ENCODE data around the gene YTHDC1. TPM values are rescaled to one million over a fixed set of nuclear protein-coding genes. Genes with fewer than 3 reads are reported as not detected.
A peak's percentile ranks its signal among the peaks of the same experiment; 100 is the strongest.

YTHDC1 gene
- total RNA-seq, 1 donor from 2014 or later: 110 TPM

GRCh38 chr4:68348577-68348976 lies 1.3 kb downstream of the YTHDC1 start:
- peaks cover 15% of the 10 kb centered on the region for H3K27me3 Mint-ChIP-seq (ENCODE audit: unreplicated experiment)
- DNase-seq (ENCODE audit: low spot score): no peak
- TF ChIP-seq CTCF (IDR thresholded peaks at IDR 0.05; ENCODE audit: unreplicated experiment): no peak
- H3K36me3 Mint-ChIP-seq (ENCODE audit: low read depth, unreplicated experiment): peaks cover 10% of the 10 kb centered on the region
- H3K4me3 Mint-ChIP-seq (ENCODE audit: unreplicated experiment): peak overlapping the region; percentile 99
- peaks cover 27% of the 10 kb centered on the region for H3K4me1 Mint-ChIP-seq (ENCODE audit: unreplicated experiment)
- no peaks in the 10 kb centered on the region for H3K9me3 Mint-ChIP-seq (ENCODE audit: unreplicated experiment)
- peak overlapping the region; percentile 100 for H3K27ac Mint-ChIP-seq (ENCODE audit: unreplicated experiment)

- TF ChIP-seq CTCF (IDR thresholded peaks at IDR 0.05; ENCODE audit: unreplicated experiment): no peak
- H3K4me1 Mint-ChIP-seq (ENCODE audit: unreplicated experiment): peaks cover 27% of the 10 kb centered on the region
- H3K4me3 Mint-ChIP-seq (ENCODE audit: unreplicated experiment): peak overlapping the region; percentile 99
- H3K9me3 Mint-ChIP-seq (ENCODE audit: unreplicated experiment): no peaks in the 10 kb centered on the region
- peak overlapping the region; percentile 100 for H3K27ac Mint-ChIP-seq (ENCODE audit: unreplicated experiment)
- peaks cover 15% of the 10 kb centered on the region for H3K27me3 Mint-ChIP-seq (ENCODE audit: unreplicated experiment)
- no peak for DNase-seq (ENCODE audit: low spot score)
- H3K36me3 Mint-ChIP-seq (ENCODE audit: low read depth, unreplicated experiment): peaks cover 10% of the 10 kb centered on the region
Measured at GRCh38 chr4:68347845-68348244, 2.0 kb downstream of the YTHDC1 start.

GRCh38 chr4:68346461-68346860 lies 3.4 kb downstream of the YTHDC1 start:
- Mint-ChIP-seq H3K9me3 (ENCODE audit: unreplicated experiment) (no peaks in the 10 kb centered on the region), H3K4me3 (ENCODE audit: unreplicated experiment) (peak overlapping the region; percentile 1), H3K4me1 (ENCODE audit: unreplicated experiment) (peaks cover 35% of the 10 kb centered on the region), H3K27ac (ENCODE audit: unreplicated experiment) (peak overlapping the region; percentile 15), H3K27me3 (ENCODE audit: unreplicated experiment) (peaks cover 15% of the 10 kb centered on the region), H3K36me3 (ENCODE audit: low read depth, unreplicated experiment) (peaks cover 10% of the 10 kb centered on the region)
- TF ChIP-seq CTCF (IDR thresholded peaks at IDR 0.05; ENCODE audit: unreplicated experiment): no peak
- no peak for DNase-seq (ENCODE audit: low spot score)

GRCh38 chr4:68344785-68345184 lies 5.1 kb downstream of the YTHDC1 start:
- peaks cover 9% of the 10 kb centered on the region for H3K27me3 Mint-ChIP-seq (ENCODE audit: unreplicated experiment)
- no peak for TF ChIP-seq CTCF (IDR thresholded peaks at IDR 0.05; ENCODE audit: unreplicated experiment)
- peaks cover 10% of the 10 kb centered on the region for H3K36me3 Mint-ChIP-seq (ENCODE audit: low read depth, unreplicated experiment)
- no peak overlapping the region for H3K4me3 Mint-ChIP-seq (ENCODE audit: unreplicated experiment)
- peak overlapping the region; percentile 50 for H3K27ac Mint-ChIP-seq (ENCODE audit: unreplicated experiment)
- no peaks in the 10 kb centered on the region for H3K9me3 Mint-ChIP-seq (ENCODE audit: unreplicated experiment)
- no peak for DNase-seq (ENCODE audit: low spot score)
- H3K4me1 Mint-ChIP-seq (ENCODE audit: unreplicated experiment): peaks cover 43% of the 10 kb centered on the region

GRCh38 chr4:68344049-68344448 lies 5.8 kb downstream of the YTHDC1 start:
- no peak overlapping the region for H3K4me3 Mint-ChIP-seq (ENCODE audit: unreplicated experiment)
- H3K36me3 Mint-ChIP-seq (ENCODE audit: low read depth, unreplicated experiment): peaks cover 10% of the 10 kb centered on the region
- no peak for DNase-seq (ENCODE audit: low spot score)
- TF ChIP-seq CTCF (IDR thresholded peaks at IDR 0.05; ENCODE audit: unreplicated experiment): no peak
- peaks cover 7% of the 10 kb centered on the region for H3K27me3 Mint-ChIP-seq (ENCODE audit: unreplicated experiment)
- H3K27ac Mint-ChIP-seq (ENCODE audit: unreplicated experiment): peak overlapping the region; percentile 18
- no peaks in the 10 kb centered on the region for H3K9me3 Mint-ChIP-seq (ENCODE audit: unreplicated experiment)
- H3K4me1 Mint-ChIP-seq (ENCODE audit: unreplicated experiment): peaks cover 47% of the 10 kb centered on the region

Data from endothelial cell (in vitro differentiated cells).